T47D (cell line): ENCODE measurements around the gene MBNL1.

ENCODE experiments used
- DNase-seq, 2 experiments: peaks; one replicate each; pipeline versions ENCODE4 v3.0.0 to v3.0.0-alpha.2; 2011 to 2012; ENCODE audit warnings: low read depth in 1 of 2, low spot score in 1 of 2
- JUND ChIP-seq: IDR thresholded peaks from 2 replicates; pipeline ENCODE4 v1.6.1; 2012; ENCODE audit warnings: low read depth
- in situ Hi-C: cut with HindIII; loops from 2 replicates; pipeline ENCODE4 v1.10.0; 2016; ENCODE audit warnings: low sequenced_read_pairs, low pct_unique_long_range_greater_than_20kb

Gene MBNL1, protein sequence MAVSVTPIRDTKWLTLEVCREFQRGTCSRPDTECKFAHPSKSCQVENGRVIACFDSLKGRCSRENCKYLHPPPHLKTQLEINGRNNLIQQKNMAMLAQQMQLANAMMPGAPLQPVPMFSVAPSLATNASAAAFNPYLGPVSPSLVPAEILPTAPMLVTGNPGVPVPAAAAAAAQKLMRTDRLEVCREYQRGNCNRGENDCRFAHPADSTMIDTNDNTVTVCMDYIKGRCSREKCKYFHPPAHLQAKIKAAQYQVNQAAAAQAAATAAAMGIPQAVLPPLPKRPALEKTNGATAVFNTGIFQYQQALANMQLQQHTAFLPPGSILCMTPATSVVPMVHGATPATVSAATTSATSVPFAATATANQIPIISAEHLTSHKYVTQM

GRCh38 chr3:152268555-152269055 is at the start of gene MBNL1:
MBNL1 (plus strand) TSS chr3:152268929; CDS start chr3:152300194, 31,265 bp downstream.
- DNase-seq, result peak; percentile 45 to 82
- no peak for TF ChIP-seq JUND
- in situ Hi-C loops, result no loop called here

- in situ Hi-C loops, result no loop called here
- DNase-seq, result no peak
- TF ChIP-seq JUND, result no peak
These were observed 49.5 kb upstream of the MBNL1 start for GRCh38 chr3:152219216-152219615.

DNA sequence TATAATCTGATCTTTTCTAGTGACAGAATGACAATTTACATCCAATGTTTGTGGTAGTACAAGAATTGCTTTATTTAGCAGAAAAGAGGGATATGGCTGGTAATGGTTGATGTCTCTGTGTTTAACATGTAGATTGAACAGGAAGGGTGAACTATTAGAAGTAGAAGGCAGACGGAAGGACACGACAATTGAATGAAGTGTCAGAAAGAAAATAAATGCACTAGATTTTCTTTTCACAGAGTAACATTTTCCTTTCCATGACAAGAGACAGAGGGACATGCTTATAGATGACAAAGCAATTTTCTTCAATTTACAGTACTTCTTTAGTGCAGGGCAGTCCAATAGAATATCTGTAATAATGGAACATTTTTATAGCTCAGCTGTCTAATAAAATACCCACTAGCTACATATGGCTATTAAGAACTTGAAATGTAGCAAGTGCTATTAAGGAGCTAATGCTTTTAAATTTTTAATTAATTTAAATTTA is 48.9 kb upstream of the MBNL1 start:
- in situ Hi-C loops, result no loop called here
- TF ChIP-seq JUND, result no peak
- DNase-seq, result no peak

DNA sequence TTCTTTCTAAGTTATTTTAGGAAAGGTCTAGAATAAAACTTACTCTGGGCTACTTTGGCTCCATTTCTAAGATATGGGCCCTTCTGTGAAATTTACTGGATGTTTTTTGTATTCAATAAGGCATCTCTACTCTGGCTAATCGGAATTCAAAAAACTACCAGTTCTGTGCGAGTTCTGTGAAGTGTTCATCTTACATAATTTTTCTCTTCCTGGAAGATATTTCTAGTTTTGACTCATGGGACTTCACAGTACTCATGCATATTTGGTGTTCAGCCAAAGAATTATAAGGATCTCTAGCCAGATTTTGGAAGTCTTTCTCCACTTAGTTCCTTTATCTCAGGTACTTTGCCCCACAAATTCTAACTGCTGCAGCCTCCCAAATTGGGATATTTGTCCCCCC is 46.4 kb upstream of the MBNL1 start:
- DNase-seq, result no peak
- in situ Hi-C loops, result no loop called here
- no peak for TF ChIP-seq JUND

GRCh38 chr3:152225201-152225600 is 43.5 kb upstream of the MBNL1 start:
- in situ Hi-C loops, result no loop called here

DNA sequence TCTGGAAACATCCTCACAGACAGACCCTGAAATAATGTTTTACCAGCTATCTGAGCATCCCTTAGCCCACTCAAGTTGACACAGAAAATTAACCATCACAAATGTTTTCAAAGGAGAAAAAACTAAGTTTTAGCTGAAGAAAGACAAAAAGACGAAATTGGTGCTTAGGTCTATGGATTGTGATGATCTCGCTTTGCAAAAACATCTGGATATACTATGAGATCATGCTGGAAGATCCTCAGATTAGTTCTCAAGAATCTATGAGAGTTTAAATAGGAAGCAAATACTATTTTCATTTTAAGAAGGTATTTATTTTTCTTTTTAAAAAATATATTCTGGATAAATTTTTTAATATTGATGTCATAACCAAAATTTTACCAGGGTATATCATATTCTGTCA is 42.6 kb upstream of the MBNL1 start:
- no peak for DNase-seq
- no peak for TF ChIP-seq JUND
- in situ Hi-C loops, result no loop called here

More at GRCh38 chr3:152225201-152225600, 43.5 kb upstream of the MBNL1 start:
- TF ChIP-seq JUND, result no peak
- no peak for DNase-seq

DNA sequence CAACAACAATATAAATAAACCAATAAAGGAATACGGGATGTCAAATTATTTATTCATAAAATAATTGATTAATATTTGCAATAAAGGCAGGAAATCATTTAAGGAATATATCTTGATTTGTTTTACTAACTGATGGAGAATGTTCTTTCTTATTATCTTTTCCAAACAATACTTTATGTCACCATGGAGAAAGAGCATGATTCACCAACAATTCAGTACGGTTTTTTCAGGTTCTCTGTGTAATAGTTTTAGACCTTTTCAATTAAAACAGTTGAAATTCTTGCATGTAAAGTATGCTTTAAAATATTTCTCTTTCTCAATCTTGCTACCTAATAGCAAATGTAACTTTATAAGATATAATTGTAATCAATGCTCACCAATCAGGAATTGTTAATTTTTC is 41.7 kb upstream of the MBNL1 start:
- no peak for TF ChIP-seq JUND
- DNase-seq, result no peak
- in situ Hi-C loops, result no loop called here

DNA sequence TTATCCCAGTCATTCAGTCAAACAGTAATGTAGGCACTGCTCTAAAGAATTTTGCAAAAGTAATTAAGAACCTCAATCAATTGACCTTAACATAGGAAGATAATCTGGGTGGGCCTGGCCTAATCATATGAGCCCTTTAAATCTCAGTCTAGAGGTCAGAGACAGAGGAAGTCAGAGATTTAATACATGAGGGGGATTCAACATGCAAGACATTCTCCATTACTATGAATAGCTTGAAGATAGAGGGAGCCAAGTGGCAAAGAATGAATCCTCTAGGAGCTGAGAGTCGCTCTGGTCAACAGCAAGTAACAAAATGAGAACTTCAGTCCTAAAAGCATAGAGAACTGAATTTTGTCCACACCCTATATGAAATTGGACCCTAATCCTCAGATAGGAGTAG is 39.0 kb upstream of the MBNL1 start:
- TF ChIP-seq JUND, result no peak
- no peak for DNase-seq
- in situ Hi-C loops, result no loop called here

GRCh38 chr3:152230370-152230769 is 38.4 kb upstream of the MBNL1 start:
- in situ Hi-C loops, result no loop called here
- no peak for DNase-seq
- TF ChIP-seq JUND, result no peak

DNA sequence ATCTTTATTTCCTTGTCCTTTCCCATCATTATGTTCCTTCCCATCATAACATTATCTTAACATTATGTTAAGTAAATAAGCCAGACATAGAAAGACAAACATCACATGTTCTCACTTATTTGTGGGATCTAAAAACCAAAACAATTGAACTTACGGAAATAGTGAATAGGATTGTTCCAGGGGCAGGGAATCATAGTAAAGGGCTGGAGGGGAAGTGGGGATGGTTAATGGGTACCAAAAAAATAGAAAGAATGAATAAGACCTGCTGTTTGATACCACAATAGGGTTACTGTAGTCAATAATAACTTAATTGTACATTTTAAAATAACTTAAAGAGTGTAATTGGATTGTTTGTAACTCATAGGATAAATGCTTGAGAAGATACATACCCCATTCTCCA is 36.7 kb upstream of the MBNL1 start:
- no peak for TF ChIP-seq JUND
- DNase-seq, result no peak
- in situ Hi-C loops, result no loop called here

GRCh38 chr3:152232679-152233078 is 36.0 kb upstream of the MBNL1 start:
- in situ Hi-C loops, result no loop called here

DNA sequence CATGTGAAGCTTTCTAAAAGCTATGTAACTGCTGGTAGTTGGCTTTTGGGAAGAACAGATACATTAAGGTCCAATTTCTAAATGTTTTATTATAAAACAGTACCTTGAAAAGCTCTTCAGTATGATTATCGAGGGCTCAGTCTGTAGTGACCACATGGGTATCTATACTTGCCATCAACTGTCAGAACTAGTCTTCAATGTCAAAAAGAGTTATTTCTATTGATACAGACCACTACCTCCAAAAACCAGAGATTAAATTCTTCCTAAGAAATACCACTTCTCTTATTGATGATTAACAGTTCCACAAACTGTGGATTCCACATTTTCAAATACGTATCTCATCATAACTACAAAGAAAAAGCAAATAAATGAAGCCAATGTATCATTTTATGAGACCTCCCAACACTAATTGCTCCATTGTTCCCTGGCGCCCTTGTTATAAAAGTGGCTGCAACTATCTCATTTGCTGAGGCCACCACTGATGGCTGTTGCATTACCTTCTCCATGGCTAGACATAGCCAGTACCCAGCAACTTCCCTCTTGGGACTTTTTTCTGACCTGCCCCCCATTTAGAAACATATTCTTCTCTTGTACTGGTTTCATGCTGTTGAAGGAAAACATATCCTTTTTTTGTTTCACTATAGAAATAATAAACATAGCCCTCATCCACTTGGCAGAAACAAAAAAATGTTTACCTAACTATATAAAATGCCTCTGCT is 33.9 kb upstream of the MBNL1 start:
- in situ Hi-C loops, result no loop called here
- no peak for DNase-seq
- no peak for TF ChIP-seq JUND

More at GRCh38 chr3:152232679-152233078, 36.0 kb upstream of the MBNL1 start:
- DNase-seq, result no peak
- no peak for TF ChIP-seq JUND

GRCh38 chr3:152235709-152236298 is 32.9 kb upstream of the MBNL1 start:
- in situ Hi-C loops, result no loop called here
- no peak for DNase-seq
- no peak for TF ChIP-seq JUND
